ENCODE measurements around the gene CLDN34.

DNA sequence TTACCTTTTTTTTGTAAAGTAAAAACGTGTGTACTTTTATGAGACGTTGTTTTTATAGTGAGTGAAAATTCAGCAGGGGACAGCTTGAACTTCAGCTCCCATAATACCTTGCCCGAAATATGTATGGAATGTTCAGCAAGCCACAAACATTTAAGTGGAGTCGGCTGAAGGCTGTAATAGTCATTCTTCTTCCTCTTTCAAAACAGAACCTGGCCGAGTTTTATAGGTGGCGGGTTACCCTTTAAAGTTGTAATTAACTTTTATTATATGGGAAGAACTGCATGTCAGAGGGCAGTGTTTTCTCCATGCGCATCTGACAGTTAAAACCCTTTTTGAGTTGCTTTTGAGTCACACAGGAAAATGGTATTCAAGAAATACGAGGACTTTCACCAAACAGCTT lies 50.7 kb downstream of the CLDN34 start:
- TF ChIP-seq, protein P1, sequence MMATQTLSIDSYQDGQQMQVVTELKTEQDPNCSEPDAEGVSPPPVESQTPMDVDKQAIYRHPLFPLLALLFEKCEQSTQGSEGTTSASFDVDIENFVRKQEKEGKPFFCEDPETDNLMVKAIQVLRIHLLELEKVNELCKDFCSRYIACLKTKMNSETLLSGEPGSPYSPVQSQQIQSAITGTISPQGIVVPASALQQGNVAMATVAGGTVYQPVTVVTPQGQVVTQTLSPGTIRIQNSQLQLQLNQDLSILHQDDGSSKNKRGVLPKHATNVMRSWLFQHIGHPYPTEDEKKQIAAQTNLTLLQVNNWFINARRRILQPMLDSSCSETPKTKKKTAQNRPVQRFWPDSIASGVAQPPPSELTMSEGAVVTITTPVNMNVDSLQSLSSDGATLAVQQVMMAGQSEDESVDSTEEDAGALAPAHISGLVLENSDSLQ (IDR thresholded peaks at IDR 0.05), result no peak
- TF ChIP-seq BHLHE40 (IDR thresholded peaks at IDR 0.05; ENCODE audit: borderline replicate concordance) (no peak), FOXM1 (IDR thresholded peaks at IDR 0.05; ENCODE audit: borderline replicate concordance) (no peak), ZNF384 (IDR thresholded peaks at IDR 0.05) (no peak), SUZ12 (IDR thresholded peaks at IDR 0.05) (no peak), SP1 (IDR thresholded peaks at IDR 0.05) (no peak), TARDBP (IDR thresholded peaks at IDR 0.05) (no peak), ELF4 (IDR thresholded peaks at IDR 0.05) (no peak)
